ENCODE data around the gene OAT.

The OAT gene

GRCh38 chr10:124418726-124419501 is at the start of gene OAT:
TSS of gene OAT (minus strand) at chr10:124418923. CDS start at chr10:124412171, 6,752 bp downstream.
- peak; percentile 89 to 92 for DNase-seq (ENCODE audit: low read depth in 1 of 2, low spot score in 1 of 2)

DNA sequence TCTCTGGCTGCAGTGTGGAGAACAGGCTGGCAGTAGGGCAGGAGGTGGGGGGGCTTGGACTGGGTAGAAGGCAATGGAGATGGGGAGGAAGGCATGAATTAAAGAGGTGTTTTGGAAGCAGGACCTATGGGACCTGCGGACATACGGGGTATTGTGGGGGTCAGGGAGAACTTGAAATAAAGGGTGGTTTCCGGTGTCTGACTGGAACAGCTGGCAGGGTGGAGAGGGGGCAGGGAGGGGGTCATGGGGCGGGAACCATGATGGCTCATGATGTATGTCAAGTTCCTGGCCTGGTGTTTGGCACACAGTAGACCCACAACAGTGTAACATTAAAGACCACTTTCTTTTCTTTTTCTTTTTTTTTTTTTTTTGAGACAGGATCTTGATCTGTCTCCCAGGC is 48.4 kb upstream of the OAT start:
- DNase-seq (ENCODE audit: low read depth in 1 of 2, low spot score in 1 of 2): no peak

GRCh38 chr10:124465777-124466488 is 47.2 kb upstream of the OAT start:
- DNase-seq (ENCODE audit: low read depth in 1 of 2, low spot score in 1 of 2): no peak

DNA sequence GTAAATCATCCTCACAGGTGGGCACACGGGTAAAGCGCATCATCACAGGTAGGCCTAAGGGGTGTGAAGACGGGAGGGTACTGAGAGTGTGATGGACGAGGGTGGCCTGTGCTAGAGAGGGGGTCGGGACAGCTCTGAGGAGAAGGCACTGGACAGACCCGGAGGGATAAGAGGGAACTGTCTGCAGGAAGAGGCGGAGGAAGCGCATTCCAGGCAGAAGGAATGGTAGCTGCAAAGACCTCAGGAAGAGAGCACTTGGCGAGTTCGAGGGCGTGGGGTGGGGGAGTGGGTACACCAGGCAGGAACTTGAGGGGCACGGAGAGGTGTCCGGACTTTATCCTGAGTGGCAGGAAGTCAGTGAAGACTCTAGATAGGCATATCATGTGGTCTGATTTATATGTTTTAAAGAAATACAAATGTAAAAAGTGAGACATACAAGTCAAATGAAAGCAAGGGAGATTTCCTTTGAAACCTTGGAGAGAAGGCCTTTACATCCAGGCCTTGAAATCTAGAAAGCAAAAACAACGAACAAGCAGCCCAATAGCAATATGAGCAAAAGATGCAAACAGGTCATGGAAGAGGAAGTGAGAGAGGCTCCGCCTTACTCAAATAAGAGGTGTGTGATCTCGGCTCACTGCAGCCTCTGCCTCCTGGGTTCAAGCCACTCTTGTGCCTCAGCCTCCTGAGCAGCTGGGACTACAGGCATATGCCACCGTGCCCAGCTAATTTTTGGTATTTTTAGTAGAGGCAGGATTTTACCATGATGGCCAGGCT is 46.5 kb upstream of the OAT start:
- no peak for DNase-seq (ENCODE audit: low read depth in 1 of 2, low spot score in 1 of 2)

DNA sequence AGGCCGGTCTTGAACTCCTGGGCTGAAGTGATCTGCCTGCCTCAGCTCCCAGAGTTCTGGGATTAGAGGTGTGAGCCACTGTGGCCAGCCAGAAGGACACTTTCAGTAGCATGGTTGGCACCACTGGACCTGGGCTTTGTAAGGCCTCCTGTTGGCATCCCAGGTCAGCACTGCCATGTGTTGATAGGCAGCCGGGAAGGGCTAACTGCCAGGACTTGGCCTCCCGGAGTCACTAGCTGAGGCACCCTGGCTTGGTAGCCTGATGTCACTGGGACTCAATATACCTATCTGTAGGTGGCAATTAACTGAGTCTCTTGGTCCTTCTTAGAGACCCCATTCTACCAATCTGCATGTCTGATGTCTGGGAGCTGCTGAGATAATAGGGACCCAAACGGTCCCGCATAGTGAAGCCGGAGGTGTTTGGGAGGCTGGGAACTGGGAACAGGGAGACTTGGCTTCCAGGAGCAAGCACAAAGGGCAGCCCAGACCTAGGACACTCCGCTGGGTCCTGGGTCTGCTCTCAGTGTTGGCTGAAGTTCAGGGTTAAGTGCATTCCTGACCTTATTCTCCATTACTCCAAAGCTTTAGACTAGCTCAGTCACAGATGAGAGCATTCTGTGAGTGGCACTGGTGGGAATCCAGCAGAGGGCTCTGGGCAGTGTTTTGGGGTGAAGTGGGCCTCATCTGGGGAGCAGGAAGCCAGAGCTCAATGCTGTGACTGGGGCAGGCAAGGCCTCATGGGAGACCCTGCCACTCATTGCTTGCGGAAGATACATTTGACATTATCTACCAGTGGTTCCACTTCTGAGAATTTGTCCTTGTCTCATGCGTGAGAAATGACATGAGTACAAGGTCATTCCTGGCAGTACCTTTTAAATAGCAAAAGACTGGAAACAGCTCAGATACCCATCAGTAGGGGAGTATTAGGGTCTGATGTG is 45.6 kb upstream of the OAT start:
- no peak for DNase-seq (ENCODE audit: low read depth in 1 of 2, low spot score in 1 of 2)

DNA sequence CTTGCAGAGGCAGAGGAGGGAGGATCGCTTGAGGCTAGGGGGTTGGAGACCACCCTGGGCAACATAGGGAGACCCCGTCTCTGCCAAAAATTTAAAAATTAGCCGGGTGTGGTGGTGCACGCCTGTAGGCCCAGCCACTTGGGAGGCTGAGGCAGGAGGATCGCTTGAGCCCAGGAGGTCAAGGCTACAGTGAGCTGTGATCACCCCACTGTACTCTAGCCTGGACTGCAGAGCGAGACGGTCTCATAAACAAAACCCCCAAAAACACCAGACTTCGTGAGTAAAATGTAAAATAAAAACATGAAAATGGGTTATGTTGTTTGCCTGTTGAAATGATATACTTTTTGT is 43.6 kb upstream of the OAT start:
- no peak for DNase-seq (ENCODE audit: low read depth in 1 of 2, low spot score in 1 of 2)

GRCh38 chr10:124461642-124462347 is 43.1 kb upstream of the OAT start, which contains the start of gene LHPP:
TSS of gene LHPP (plus strand) at chr10:124461823. CDS start at chr10:124461863, 40 bp downstream.
- peak; percentile 70 to 82 for DNase-seq (ENCODE audit: low read depth in 1 of 2, low spot score in 1 of 2)

GRCh38 chr10:124460144-124460543 is 41.4 kb upstream of the OAT start:
- DNase-seq (ENCODE audit: low read depth in 1 of 2, low spot score in 1 of 2): no peak

- DNase-seq (ENCODE audit: low read depth in 1 of 2, low spot score in 1 of 2): no peak
Measured at GRCh38 chr10:124459395-124459794, 40.7 kb upstream of the OAT start.

GRCh38 chr10:124458889-124459288 is 40.2 kb upstream of the OAT start:
- DNase-seq (ENCODE audit: low read depth in 1 of 2, low spot score in 1 of 2): no peak

DNA sequence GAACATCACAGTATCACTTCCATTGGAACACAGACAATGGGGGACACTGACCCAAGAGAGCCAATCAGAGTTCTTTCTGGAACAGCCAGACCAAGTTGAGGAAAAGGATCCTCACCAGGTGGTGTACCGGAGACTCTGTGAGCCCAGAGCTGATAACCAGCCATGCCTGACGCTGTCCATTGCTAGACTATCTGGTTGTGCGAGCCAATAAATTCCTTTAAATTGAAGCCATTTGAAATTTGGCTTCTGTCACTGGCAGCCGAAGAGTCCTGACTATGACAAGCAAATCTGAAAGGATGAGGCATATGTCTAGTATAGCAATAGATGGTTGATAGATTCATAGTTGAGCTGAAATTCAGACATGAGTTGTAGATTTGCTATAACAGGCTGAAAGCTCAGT is 39.8 kb upstream of the OAT start:
- no peak for DNase-seq (ENCODE audit: low read depth in 1 of 2, low spot score in 1 of 2)

GRCh38 chr10:124455441-124455840 is 36.7 kb upstream of the OAT start:
- no peak for DNase-seq (ENCODE audit: low read depth in 1 of 2, low spot score in 1 of 2)

DNA sequence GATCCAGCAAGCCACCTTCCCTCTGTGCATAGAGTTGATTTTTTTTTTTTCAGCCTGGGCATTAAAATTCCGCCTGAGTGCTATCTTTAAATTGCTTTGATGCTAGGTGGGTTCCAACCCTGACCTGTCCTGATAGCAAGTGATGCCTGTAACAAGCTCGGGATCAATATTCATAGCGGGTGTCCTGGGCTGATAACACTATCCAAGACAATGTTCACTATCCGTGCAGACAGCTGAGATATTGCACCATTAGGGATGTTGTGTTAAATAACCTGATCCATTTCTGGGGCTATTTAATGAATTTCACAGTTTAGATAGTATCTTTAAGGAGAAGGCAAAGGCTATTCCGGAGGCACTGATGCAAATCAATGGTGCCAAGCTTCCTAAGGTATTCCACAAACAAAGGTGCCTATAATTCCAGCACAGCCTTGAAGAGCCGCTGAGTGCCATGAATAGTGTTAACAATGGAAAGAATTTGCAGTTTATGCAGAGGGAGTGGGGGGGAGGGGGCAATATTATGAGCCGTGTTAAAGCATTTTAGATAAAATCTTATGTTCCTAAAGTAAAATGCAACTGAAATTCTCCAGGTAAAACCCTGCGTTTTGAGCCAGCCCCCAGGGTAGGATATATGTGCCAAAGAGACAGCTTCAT is 35.4 kb upstream of the OAT start:
- DNase-seq (ENCODE audit: low read depth in 1 of 2, low spot score in 1 of 2): no peak

DNA sequence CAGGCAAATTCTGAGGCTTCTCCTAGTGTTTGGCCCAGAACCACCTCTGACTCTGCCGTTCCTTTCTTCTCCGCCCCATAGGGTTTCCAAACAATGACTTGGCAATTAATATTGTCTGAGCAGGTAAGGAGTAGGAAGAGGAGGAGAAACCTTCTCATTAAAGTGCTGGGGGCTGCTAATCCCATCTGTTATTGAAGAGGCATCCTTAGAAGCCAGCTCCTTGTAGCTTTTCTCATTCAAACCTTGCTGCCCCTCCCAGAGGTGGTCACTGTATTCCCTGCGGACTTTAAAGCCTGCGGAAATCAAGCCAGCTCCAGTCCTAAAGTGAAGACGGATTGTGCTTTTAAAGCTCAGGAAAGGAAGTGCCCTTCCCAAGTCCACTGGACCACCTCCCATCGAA is 32.6 kb upstream of the OAT start:
- no peak for DNase-seq (ENCODE audit: low read depth in 1 of 2, low spot score in 1 of 2)

DNA sequence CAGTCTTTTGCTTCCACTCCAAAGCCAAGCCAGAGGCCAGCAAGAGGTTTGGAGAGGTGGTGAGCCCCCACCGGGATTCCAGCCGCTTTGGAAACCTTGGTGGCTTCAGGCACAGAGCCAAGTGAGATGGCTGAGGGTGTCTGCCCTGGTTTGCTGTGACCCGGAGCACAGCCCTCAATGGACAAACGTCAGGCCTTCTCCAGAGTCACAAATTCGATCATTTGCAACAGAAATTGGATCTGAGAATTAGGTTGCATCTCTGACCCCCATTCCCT is 32.0 kb upstream of the OAT start:
- DNase-seq (ENCODE audit: low read depth in 1 of 2, low spot score in 1 of 2): no peak

GRCh38 chr10:124450012-124450782 is 31.5 kb upstream of the OAT start, which contains the start of gene NKX1-2:
TSS of gene NKX1-2 (minus strand) at chr10:124450035. CDS start at chr10:124449943, 92 bp downstream.
- DNase-seq (ENCODE audit: low read depth in 1 of 2, low spot score in 1 of 2): no peak

GRCh38 chr10:124449170-124450011 is 30.7 kb upstream of the OAT start:
- no peak for DNase-seq (ENCODE audit: low read depth in 1 of 2, low spot score in 1 of 2)

DNA sequence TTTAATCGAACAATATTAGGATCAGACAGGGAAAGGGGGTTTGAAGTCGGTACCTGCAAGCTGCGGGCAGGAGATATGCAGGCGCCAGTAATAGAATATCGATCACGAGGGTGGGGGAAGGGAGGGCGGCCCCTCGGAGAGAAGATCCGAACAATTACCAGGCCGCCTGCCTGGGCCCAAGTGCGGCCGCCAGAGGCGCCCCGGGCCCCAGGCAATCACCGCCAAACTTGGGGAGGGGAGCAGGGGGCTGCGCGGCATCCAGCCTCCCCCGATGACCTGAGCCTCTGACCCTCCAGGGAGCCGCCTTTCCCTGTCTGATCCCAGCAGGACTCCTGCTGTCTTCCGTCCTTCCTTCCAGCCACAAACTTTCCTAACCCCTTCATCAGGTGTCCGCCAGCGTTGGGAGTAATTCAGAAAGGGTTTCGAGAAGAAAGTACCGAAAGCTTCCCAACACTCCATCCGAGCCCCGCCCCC is 30.0 kb upstream of the OAT start:
- no peak for DNase-seq (ENCODE audit: low read depth in 1 of 2, low spot score in 1 of 2)
